ENCODE results near the gene MRNIP.

Gene MRNIP

GRCh38 chr5:179858586-179859427 is at the start of gene MRNIP:
MRNIP (minus strand) TSS chr5:179858817; CDS start chr5:179858796, 21 bp downstream.
- DNase-seq (ENCODE audit: low read depth in 1 of 2, low spot score in 1 of 2): peak; percentile 74 to 83

GRCh38 chr5:179907556-179908324 is 49.1 kb upstream of the MRNIP start, which contains the start of gene TBC1D9B:
TBC1D9B (minus strand) TSS chr5:179907897; CDS start chr5:179907821, 76 bp downstream.
- DNase-seq (ENCODE audit: low read depth in 1 of 2, low spot score in 1 of 2): peak; percentile 35 to 60

GRCh38 chr5:179906795-179907555 is 48.4 kb upstream of the MRNIP start:
- DNase-seq (ENCODE audit: low read depth in 1 of 2, low spot score in 1 of 2): peak in 1 of 2 donors; percentile 14

GRCh38 chr5:179906294-179906794 is 47.7 kb upstream of the MRNIP start:
- DNase-seq (ENCODE audit: low read depth in 1 of 2, low spot score in 1 of 2): no peak

GRCh38 chr5:179905161-179905560 is 46.5 kb upstream of the MRNIP start:
- no peak for DNase-seq (ENCODE audit: low read depth in 1 of 2, low spot score in 1 of 2)

GRCh38 chr5:179904463-179905160 is 46.0 kb upstream of the MRNIP start:
- DNase-seq (ENCODE audit: low read depth in 1 of 2, low spot score in 1 of 2): no peak

- no peak for DNase-seq (ENCODE audit: low read depth in 1 of 2, low spot score in 1 of 2)
Measured at GRCh38 chr5:179902763-179903158, 44.1 kb upstream of the MRNIP start.

- DNase-seq (ENCODE audit: low read depth in 1 of 2, low spot score in 1 of 2): no peak
Measured at GRCh38 chr5:179901915-179902762, 43.5 kb upstream of the MRNIP start.

- no peak for DNase-seq (ENCODE audit: low read depth in 1 of 2, low spot score in 1 of 2)
Measured at GRCh38 chr5:179901462-179901861, 42.8 kb upstream of the MRNIP start.

GRCh38 chr5:179900711-179901110 is 42.1 kb upstream of the MRNIP start:
- DNase-seq (ENCODE audit: low read depth in 1 of 2, low spot score in 1 of 2): no peak

GRCh38 chr5:179900206-179900605 is 41.6 kb upstream of the MRNIP start:
- DNase-seq (ENCODE audit: low read depth in 1 of 2, low spot score in 1 of 2): no peak

GRCh38 chr5:179895861-179896260 is 37.2 kb upstream of the MRNIP start:
- DNase-seq (ENCODE audit: low read depth in 1 of 2, low spot score in 1 of 2): no peak

GRCh38 chr5:179893958-179894895 is 35.6 kb upstream of the MRNIP start:
- DNase-seq (ENCODE audit: low read depth in 1 of 2, low spot score in 1 of 2): no peak

- DNase-seq (ENCODE audit: low read depth in 1 of 2, low spot score in 1 of 2): no peak
Measured at GRCh38 chr5:179893076-179893957, 34.7 kb upstream of the MRNIP start.

GRCh38 chr5:179892255-179892654 is 33.6 kb upstream of the MRNIP start:
- no peak for DNase-seq (ENCODE audit: low read depth in 1 of 2, low spot score in 1 of 2)

GRCh38 chr5:179890751-179891682 is 32.4 kb upstream of the MRNIP start:
- DNase-seq (ENCODE audit: low read depth in 1 of 2, low spot score in 1 of 2): no peak
